ENCODE results near the gene BLMH. TPM values are rescaled to one million over a fixed set of nuclear protein-coding genes. Genes with fewer than 3 reads are reported as not detected.

The BLMH gene
- total and polyA plus RNA-seq, 10 of the 15 experiments (the other 5 are each of a cell fraction or from before 2014, with no cell fraction given): 16.1 to 63.9 (median 54.0) TPM

- TF ChIP-seq YY1 (IDR thresholded peaks at IDR 0.05; ENCODE audit: low read depth, low read length): peak; percentile 52; the same call in 1 of the 2 replicates
- TF ChIP-seq MTA3 (IDR thresholded peaks at IDR 0.05; ENCODE audit: borderline replicate concordance, low read length): no peak
- TF ChIP-seq KAT2A (conservative IDR thresholded peaks at IDR 0.05; ENCODE audit: control insufficient read depth, low read depth, low read length): no peak
- no peak for TF ChIP-seq IRF5 (IDR thresholded peaks at IDR 0.05; ENCODE audit: borderline replicate concordance)
- TF ChIP-seq ZZZ3 (IDR thresholded peaks at IDR 0.05; ENCODE audit: control insufficient read depth, insufficient read length, low read depth): no peak
- TF ChIP-seq MEF2A (IDR thresholded peaks at IDR 0.05; ENCODE audit: insufficient read depth, low read depth, low read length): no peak
- no peak for TF ChIP-seq TCF12 (IDR thresholded peaks at IDR 0.05; ENCODE audit: low read depth, low read length)
- no peak for TF ChIP-seq POLR2A (IDR thresholded peaks at IDR 0.05; ENCODE audit: low read depth, low read length)
- no peak for TF ChIP-seq BCLAF1 (IDR thresholded peaks at IDR 0.05)
- TF ChIP-seq TBL1XR1 (IDR thresholded peaks at IDR 0.05; ENCODE audit: low read depth, low read length): no peak
- TF ChIP-seq EGR1 (IDR thresholded peaks at IDR 0.05; ENCODE audit: borderline replicate concordance in 1 of 2, low read depth in 2 of 2, low read length in 2 of 2): no peak
- peak; percentile 63 for TF ChIP-seq BCL3 (IDR thresholded peaks at IDR 0.05; ENCODE audit: borderline replicate concordance, insufficient read depth, low read depth, low read length, poor library complexity, severe bottlenecking)
- TF ChIP-seq FOS (IDR thresholded peaks at IDR 0.05; ENCODE audit: borderline replicate concordance, extremely low read depth, insufficient read length): no peak
- no peak for TF ChIP-seq ZNF274 (IDR thresholded peaks at IDR 0.05; ENCODE audit: insufficient read depth, insufficient read length)
- peak; percentile 80 for TF ChIP-seq EED (IDR thresholded peaks at IDR 0.05; ENCODE audit: low read depth)
- 0 out of 4 replicates have a peak, but pooled peaks have one; percentile 30 to 44 for TF ChIP-seq IKZF2 (IDR thresholded peaks at IDR 0.05)
- 0 out of 2 replicates have a peak, but pooled peaks have one; percentile 17 for TF ChIP-seq CREM (IDR thresholded peaks at IDR 0.05; ENCODE audit: low read depth)
- 0 out of 2 replicates have a peak, but pooled peaks have one; percentile 21 for TF ChIP-seq NFIC (IDR thresholded peaks at IDR 0.05; ENCODE audit: low read depth, low read length)
These were observed 72.9 kb downstream of the BLMH start (continued) for GRCh38 chr17:30218799-30219198.

All from GM12878 (cell line).